ENCODE data around the gene LRRC36. TPM values are rescaled to one million over a fixed set of nuclear protein-coding genes. Genes with fewer than 3 reads are reported as not detected.

The LRRC36 gene
- total and polyA plus RNA-seq, 2 donors = 0.19 to 0.78 TPM

DNA sequence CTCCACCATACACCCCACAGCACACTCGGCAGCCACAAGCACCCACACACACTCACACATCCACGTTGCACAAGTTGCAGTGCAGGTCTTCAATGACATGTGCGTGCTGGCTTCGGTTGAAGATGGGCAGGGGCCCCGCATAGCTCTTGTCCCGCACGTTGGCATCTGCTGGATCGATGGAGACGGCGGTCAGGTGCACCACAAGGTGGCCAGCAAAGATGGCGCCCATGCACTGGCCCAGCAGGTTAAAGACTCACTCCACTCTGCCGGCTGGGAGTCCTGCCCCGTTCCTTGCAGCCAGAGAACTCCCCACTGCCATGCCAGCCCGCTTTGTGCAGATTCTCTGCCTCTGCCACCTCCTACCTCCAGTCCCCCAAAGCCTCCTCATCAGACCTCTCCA lies 74.3 kb downstream of the LRRC36 start:
- Histone ChIP-seq H3K4me3 (ENCODE audit: low read length in 2 of 2) (no peak overlapping the region), H3K9me3 (ENCODE audit: control insufficient read depth in 2 of 2, insufficient read depth in 1 of 2, low read length in 1 of 2) (no peaks in the 10 kb centered on the region), H3K36me3 (ENCODE audit: control insufficient read depth in 2 of 2, insufficient read depth in 2 of 2, low read length in 1 of 2) (no peaks in the 10 kb centered on the region), H3K27me3 (ENCODE audit: control insufficient read depth in 2 of 2, insufficient read depth in 1 of 2, low read length in 1 of 2) (peaks cover 6 to 51% of the 10 kb centered on the region in 2 donors), H3K4me1 (ENCODE audit: control insufficient read depth in 2 of 2, insufficient read depth in 2 of 2, low read length in 2 of 2) (peaks cover 0 to 8% of the 10 kb centered on the region in 2 donors), H3K27ac (ENCODE audit: low read depth in 1 of 2, low read length in 1 of 2) (no peak overlapping the region)
- 99% methylated on average over 14 of the region's 14 CpGs for WGBS
- DNase-seq (ENCODE audit: low read depth in 6 of 9, low spot score in 9 of 9) = no peak

DNA sequence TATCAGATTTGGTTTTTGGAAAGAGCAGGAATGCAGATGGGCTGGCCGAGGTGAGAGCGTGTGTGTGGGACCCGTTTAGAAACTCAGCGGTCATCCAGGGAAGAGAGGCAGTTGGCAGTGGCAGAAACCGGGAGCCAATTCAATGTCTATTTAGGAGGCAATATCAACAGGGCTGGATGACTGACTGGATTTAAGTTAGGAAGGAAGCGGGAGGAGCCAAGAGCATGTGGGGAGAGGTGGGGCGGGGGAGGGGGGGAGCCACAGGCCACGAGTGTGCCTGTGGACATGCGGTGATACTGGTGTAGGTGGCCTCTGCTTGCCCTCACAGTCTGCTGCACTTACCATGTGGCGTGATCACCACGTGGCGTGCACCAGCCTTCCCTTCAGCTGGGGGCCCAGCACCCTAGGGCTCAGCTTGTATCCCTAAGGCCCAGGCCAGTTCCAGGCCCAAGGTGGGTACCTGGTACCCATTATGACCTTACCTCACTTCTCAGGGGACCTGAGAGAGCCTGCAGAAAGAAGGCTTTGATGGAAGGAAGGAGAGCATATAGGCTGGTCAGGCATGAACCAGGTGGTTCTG lies 77.5 kb downstream of the LRRC36 start:
- Histone ChIP-seq H3K4me1 (ENCODE audit: control insufficient read depth in 2 of 2, insufficient read depth in 2 of 2, low read length in 2 of 2) (no peaks in the 10 kb centered on the region), H3K36me3 (ENCODE audit: control insufficient read depth in 2 of 2, insufficient read depth in 2 of 2, low read length in 1 of 2) (no peaks in the 10 kb centered on the region), H3K27me3 (ENCODE audit: control insufficient read depth in 2 of 2, insufficient read depth in 1 of 2, low read length in 1 of 2) (peaks cover 0 to 28% of the 10 kb centered on the region in 2 donors), H3K9me3 (ENCODE audit: control insufficient read depth in 2 of 2, insufficient read depth in 1 of 2, low read length in 1 of 2) (no peaks in the 10 kb centered on the region), H3K27ac (ENCODE audit: low read depth in 1 of 2, low read length in 1 of 2) (no peak overlapping the region), H3K4me3 (ENCODE audit: low read length in 2 of 2) (no peak overlapping the region)
- WGBS = 85% methylated on average over 12 of the region's 12 CpGs
- no peak for DNase-seq (ENCODE audit: low read depth in 6 of 9, low spot score in 9 of 9)

DNA sequence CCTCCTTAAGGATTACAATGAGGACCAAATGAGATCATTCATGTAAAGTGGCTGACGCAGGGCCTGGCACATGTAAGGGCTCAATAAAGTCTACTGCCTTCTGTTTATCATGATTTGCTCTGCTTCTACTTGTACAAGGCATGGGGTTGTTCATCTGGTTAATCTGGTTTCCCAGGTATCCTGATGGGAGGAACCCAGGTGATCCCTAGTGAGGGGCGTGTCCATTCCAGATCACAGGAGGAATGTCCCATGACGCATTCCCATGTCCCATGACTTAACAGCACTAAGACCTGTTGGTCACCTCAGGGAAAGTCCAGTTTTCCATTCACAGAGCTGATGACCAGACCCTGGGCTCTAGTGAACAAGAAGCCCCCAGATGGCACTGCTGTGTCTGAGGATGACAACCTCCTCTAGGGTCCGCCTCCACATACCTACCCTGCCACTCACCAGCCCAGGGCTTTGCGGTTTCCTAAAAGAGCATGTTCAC lies 78.2 kb downstream of the LRRC36 start:
- DNase-seq (ENCODE audit: low read depth in 6 of 9, low spot score in 9 of 9) = no peak
- no peaks in the 10 kb centered on the region for H3K36me3 ChIP-seq (ENCODE audit: control insufficient read depth in 2 of 2, insufficient read depth in 2 of 2, low read length in 1 of 2)
- H3K27me3 ChIP-seq (ENCODE audit: control insufficient read depth in 2 of 2, insufficient read depth in 1 of 2, low read length in 1 of 2) = peaks cover 0 to 20% of the 10 kb centered on the region in 2 donors
- H3K27ac ChIP-seq (ENCODE audit: low read depth in 1 of 2, low read length in 1 of 2) = no peak overlapping the region
- WGBS = 98% methylated on average over 5 of the region's 5 CpGs
- H3K9me3 ChIP-seq (ENCODE audit: control insufficient read depth in 2 of 2, insufficient read depth in 1 of 2, low read length in 1 of 2) = no peaks in the 10 kb centered on the region
- H3K4me1 ChIP-seq (ENCODE audit: control insufficient read depth in 2 of 2, insufficient read depth in 2 of 2, low read length in 2 of 2) = no peaks in the 10 kb centered on the region
- no peak overlapping the region for H3K4me3 ChIP-seq (ENCODE audit: low read length in 2 of 2)

DNA sequence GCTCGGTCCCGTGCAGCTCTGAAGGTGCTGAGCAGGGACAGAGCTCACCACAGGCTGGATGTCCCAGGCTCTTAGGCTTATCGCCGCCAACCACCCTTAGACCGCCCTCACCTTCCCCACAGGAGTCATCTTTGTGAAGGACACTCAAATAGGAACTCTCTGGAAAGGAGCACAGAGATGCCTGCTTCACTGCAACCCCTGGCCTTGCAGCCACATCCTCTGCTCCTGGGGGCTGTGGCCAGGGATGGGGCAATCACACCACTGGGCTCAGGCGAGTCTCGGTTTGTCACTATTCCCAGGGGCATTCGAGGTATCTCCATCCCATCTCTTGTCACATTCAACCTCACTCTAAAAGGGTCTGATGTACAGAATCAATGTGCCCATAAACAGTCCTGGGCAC lies 78.7 kb downstream of the LRRC36 start:
- no peak for DNase-seq (ENCODE audit: low read depth in 6 of 9, low spot score in 9 of 9)
- 97% methylated on average over 8 of the region's 8 CpGs for WGBS
- no peak overlapping the region for H3K4me3 ChIP-seq (ENCODE audit: low read length in 2 of 2)
- no peaks in the 10 kb centered on the region for H3K4me1 ChIP-seq (ENCODE audit: control insufficient read depth in 2 of 2, insufficient read depth in 2 of 2, low read length in 2 of 2)
- H3K27ac ChIP-seq (ENCODE audit: low read depth in 1 of 2, low read length in 1 of 2) = no peak overlapping the region
- no peaks in the 10 kb centered on the region for H3K36me3 ChIP-seq (ENCODE audit: control insufficient read depth in 2 of 2, insufficient read depth in 2 of 2, low read length in 1 of 2)
- peaks cover 0 to 17% of the 10 kb centered on the region in 2 donors for H3K27me3 ChIP-seq (ENCODE audit: control insufficient read depth in 2 of 2, insufficient read depth in 1 of 2, low read length in 1 of 2)
- H3K9me3 ChIP-seq (ENCODE audit: control insufficient read depth in 2 of 2, insufficient read depth in 1 of 2, low read length in 1 of 2) = no peaks in the 10 kb centered on the region

DNA sequence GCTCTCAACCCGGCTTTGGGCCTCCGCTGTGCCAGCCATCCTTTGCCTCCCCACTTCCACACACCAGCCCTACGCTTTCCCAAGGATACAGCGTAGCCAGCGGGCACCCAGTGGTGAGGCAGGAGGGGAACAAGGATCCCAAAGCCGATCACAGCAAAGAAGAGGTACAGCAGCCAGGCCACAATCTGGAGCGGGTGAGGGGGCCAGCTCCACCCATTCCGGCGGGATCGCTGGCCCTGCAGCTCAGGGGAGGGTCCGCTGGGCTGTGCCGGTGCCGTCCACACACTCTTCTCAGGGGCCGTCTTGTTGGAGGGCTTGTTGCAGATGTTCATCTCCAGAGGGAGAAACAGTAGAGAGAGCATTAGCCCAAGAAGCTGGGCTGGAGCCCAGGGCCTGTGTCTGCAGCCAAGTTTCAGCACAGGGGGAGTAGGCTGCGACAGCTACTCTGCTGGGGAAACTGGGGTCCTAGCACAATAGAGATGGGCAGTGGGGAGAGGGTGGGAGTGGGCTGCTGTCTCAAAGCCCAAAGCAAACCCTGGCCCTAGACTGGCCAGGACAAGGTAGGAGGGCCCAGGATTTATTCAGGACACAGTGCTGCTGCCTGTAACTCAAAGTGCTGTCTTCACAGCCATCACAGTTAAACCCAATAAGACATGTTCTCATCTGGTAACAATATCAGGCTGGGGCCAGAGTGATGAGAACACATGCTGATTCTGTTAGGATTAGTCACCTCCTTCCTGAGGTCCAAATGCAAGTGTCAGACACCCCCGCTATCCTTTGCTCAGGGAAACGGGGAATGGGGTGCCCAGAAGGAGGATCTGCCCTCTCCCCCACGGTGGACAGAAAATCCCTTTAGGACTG lies 79.7 kb downstream of the LRRC36 start:
- Histone ChIP-seq H3K9me3 (ENCODE audit: control insufficient read depth in 2 of 2, insufficient read depth in 1 of 2, low read length in 1 of 2) (no peaks in the 10 kb centered on the region), H3K4me1 (ENCODE audit: control insufficient read depth in 2 of 2, insufficient read depth in 2 of 2, low read length in 2 of 2) (no peaks in the 10 kb centered on the region), H3K27ac (ENCODE audit: low read depth in 1 of 2, low read length in 1 of 2) (no peak overlapping the region), H3K36me3 (ENCODE audit: control insufficient read depth in 2 of 2, insufficient read depth in 2 of 2, low read length in 1 of 2) (no peaks in the 10 kb centered on the region), H3K4me3 (ENCODE audit: low read length in 2 of 2) (no peak overlapping the region), H3K27me3 (ENCODE audit: control insufficient read depth in 2 of 2, insufficient read depth in 1 of 2, low read length in 1 of 2) (peaks cover 0 to 16% of the 10 kb centered on the region in 2 donors)
- DNase-seq (ENCODE audit: low read depth in 6 of 9, low spot score in 9 of 9) = no peak
- 96% methylated on average over 18 of the region's 18 CpGs for WGBS

DNA sequence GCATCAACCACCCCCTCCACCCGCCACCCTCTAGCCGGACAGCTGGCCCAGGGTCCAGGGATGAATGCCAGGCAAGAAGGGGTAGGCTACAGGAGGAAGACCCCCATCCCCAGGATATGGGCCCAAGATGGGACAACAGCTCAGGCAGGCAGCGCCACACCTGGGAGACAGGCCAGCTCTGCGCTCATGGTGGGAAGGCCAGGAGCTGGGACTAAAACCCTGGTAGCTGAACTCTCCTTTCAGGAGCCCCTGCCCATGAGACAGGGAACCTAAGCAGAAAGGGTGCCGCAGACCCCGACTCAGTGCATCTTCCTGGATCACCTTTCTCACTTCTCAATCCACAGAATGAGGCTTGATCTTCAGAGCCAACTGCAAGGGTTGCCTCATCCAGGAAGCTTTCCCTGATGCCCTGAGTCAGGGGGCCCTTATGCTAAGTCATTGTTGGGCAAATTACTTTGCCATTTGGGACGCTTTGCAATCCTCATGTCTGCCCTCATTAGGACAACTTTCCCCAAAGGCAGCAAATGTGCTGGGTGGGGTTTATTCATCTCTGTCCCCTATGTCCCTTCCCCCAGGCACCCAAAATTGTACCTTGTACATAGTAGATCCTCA lies 80.7 kb downstream of the LRRC36 start:
- Histone ChIP-seq H3K27ac (ENCODE audit: low read depth in 1 of 2, low read length in 1 of 2) (no peak overlapping the region), H3K27me3 (ENCODE audit: control insufficient read depth in 2 of 2, insufficient read depth in 1 of 2, low read length in 1 of 2) (peaks cover 0 to 14% of the 10 kb centered on the region in 2 donors), H3K9me3 (ENCODE audit: control insufficient read depth in 2 of 2, insufficient read depth in 1 of 2, low read length in 1 of 2) (no peaks in the 10 kb centered on the region), H3K36me3 (ENCODE audit: control insufficient read depth in 2 of 2, insufficient read depth in 2 of 2, low read length in 1 of 2) (no peaks in the 10 kb centered on the region), H3K4me1 (ENCODE audit: control insufficient read depth in 2 of 2, insufficient read depth in 2 of 2, low read length in 2 of 2) (no peaks in the 10 kb centered on the region), H3K4me3 (ENCODE audit: low read length in 2 of 2) (no peak overlapping the region)
- 97% methylated on average over 7 of the region's 7 CpGs for WGBS
- no peak for DNase-seq (ENCODE audit: low read depth in 6 of 9, low spot score in 9 of 9)

DNA sequence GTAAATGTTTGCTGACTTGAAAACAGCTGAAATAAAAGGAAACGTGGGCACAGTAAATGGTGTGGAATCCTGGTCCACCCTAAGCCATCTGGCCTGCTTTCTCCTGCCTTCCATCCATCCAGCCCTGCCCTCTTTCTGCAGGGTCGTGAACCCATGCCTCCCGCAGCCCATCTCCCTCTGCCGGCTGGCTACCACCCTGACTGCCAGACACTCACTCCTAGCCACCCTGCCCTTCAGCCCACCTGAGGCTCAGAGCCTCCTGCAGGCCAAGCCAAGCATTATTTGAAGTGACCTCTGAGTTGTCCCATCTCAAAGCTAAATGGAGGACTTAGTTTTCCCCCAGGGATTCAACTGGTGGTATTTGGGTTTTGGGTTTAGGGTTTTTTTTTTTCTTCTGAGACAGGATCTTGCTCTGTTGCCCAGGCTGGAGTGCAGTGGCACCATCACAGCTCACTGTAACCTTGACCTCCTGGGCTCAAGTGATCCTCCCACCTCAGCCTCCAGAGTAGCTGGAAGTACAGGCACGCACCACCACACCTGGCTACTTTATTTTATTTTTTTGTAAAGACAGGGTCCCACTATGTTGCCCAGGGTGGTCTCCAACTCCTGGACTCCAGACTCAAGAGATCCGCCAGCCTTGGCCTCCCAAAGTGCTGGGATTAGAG lies 81.3 kb downstream of the LRRC36 start:
- Histone ChIP-seq H3K9me3 (ENCODE audit: control insufficient read depth in 2 of 2, insufficient read depth in 1 of 2, low read length in 1 of 2) (no peaks in the 10 kb centered on the region), H3K4me3 (ENCODE audit: low read length in 2 of 2) (no peak overlapping the region), H3K27me3 (ENCODE audit: control insufficient read depth in 2 of 2, insufficient read depth in 1 of 2, low read length in 1 of 2) (peaks cover 0 to 14% of the 10 kb centered on the region in 2 donors), H3K27ac (ENCODE audit: low read depth in 1 of 2, low read length in 1 of 2) (no peak overlapping the region), H3K36me3 (ENCODE audit: control insufficient read depth in 2 of 2, insufficient read depth in 2 of 2, low read length in 1 of 2) (no peaks in the 10 kb centered on the region), H3K4me1 (ENCODE audit: control insufficient read depth in 2 of 2, insufficient read depth in 2 of 2, low read length in 2 of 2) (peaks cover 0 to 2% of the 10 kb centered on the region in 2 donors)
- 96% methylated on average over 6 of the region's 6 CpGs for WGBS
- no peak for DNase-seq (ENCODE audit: low read depth in 6 of 9, low spot score in 9 of 9)

DNA sequence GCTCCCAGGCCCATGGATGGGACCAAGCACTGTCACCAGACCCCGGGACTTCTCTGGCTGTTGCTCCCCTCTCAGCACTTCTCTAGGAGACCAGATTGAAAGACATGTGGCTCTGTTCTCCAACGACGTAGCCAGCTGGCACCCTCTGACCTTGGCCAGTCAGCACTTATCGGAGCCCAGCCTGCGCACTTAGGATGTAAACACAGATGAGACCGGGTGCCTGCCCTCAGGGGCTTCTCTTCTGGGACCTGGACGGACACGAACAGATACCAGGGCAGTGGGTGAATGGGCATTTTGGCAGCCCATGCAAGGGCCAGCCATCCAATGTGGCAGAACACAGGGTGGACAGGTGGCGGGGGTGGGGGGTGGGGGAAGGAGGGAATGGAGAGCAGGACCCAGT lies 83.0 kb downstream of the LRRC36 start:
- no peak for DNase-seq (ENCODE audit: low read depth in 6 of 9, low spot score in 9 of 9)
- peaks cover 0 to 2% of the 10 kb centered on the region in 2 donors for H3K4me1 ChIP-seq (ENCODE audit: control insufficient read depth in 2 of 2, insufficient read depth in 2 of 2, low read length in 2 of 2)
- WGBS = 97% methylated on average over 9 of the region's 9 CpGs
- no peak overlapping the region for H3K4me3 ChIP-seq (ENCODE audit: low read length in 2 of 2)
- H3K9me3 ChIP-seq (ENCODE audit: control insufficient read depth in 2 of 2, insufficient read depth in 1 of 2, low read length in 1 of 2) = no peaks in the 10 kb centered on the region
- H3K27ac ChIP-seq (ENCODE audit: low read depth in 1 of 2, low read length in 1 of 2) = no peak overlapping the region
- H3K27me3 ChIP-seq (ENCODE audit: control insufficient read depth in 2 of 2, insufficient read depth in 1 of 2, low read length in 1 of 2) = peaks cover 4 to 20% of the 10 kb centered on the region in 2 donors
- no peaks in the 10 kb centered on the region for H3K36me3 ChIP-seq (ENCODE audit: control insufficient read depth in 2 of 2, insufficient read depth in 2 of 2, low read length in 1 of 2)
